Naive B cell (primary cell): ENCODE data around the gene FUS. TPM values are rescaled to one million over a fixed set of nuclear protein-coding genes. Genes with fewer than 3 reads are reported as not detected.
"Not testable (repeated sequence)": the region's sequence is repeated elsewhere in the genome, so short reads cannot be mapped to it uniquely, and the experiment has no call there.

Experiments used
- ATAC-seq, 2 donors: fragments of 150-1000 bp; cut with Tn5 transposase; 2 replicates each; pipeline ENCODE4 v1.10.0; 2021; ENCODE audit warnings: low read depth in 2 of 2, mild to moderate bottlenecking in 2 of 2, moderate library complexity in 2 of 2
- DNase-seq: peaks from one replicate; pipeline ENCODE4 v3.0.0; 2022
- H3K27ac Mint-ChIP-seq, 6 donors: one replicate each; pipeline ENCODE4 v1.8.0; 2020 to 2022; ENCODE audit warnings: mild to moderate bottlenecking in 6 of 6, mixed read lengths in 6 of 6, moderate library complexity in 5 of 6, inconsistent platforms in 2 of 6
- H3K27me3 Mint-ChIP-seq, 3 donors: one replicate each; pipeline ENCODE4 v1.8.0; 2021 to 2022; ENCODE audit warnings: mixed read lengths in 3 of 3, mild to moderate bottlenecking in 1 of 3
- H3K36me3 Mint-ChIP-seq, 2 donors: one replicate each; pipeline ENCODE4 v1.8.0; 2020 to 2022; ENCODE audit warnings: mixed read lengths in 2 of 2, inconsistent platforms in 1 of 2, mild to moderate bottlenecking in 1 of 2
- H3K4me1 Mint-ChIP-seq, 3 donors: one replicate each; pipeline ENCODE4 v1.8.0; 2020 to 2022; ENCODE audit warnings: mixed read lengths in 3 of 3, inconsistent platforms in 1 of 3, mild to moderate bottlenecking in 1 of 3, moderate library complexity in 1 of 3
- H3K4me3 Mint-ChIP-seq, 8 donors: one replicate each; pipeline ENCODE4 v1.8.0; 2020 to 2022; ENCODE audit warnings: mild to moderate bottlenecking in 8 of 8, mixed read lengths in 8 of 8, moderate library complexity in 8 of 8, inconsistent platforms in 2 of 8
- H3K9me3 Mint-ChIP-seq, 7 donors: one replicate each; pipeline ENCODE4 v1.8.0; 2020 to 2022; ENCODE audit warnings: mixed read lengths in 7 of 7, mild to moderate bottlenecking in 5 of 7, inconsistent platforms in 2 of 7, moderate library complexity in 1 of 7
- polyA plus RNA-seq, 6 donors: library from polyadenylated mRNA; unstranded; fragments of 300-500 nt; fragmentation: Illumina TruSeq; gene quantifications; one replicate each; pipeline ENCODE4 v1.2.3, GENCODE V29; 2021; ENCODE audit warnings: low read depth in 6 of 6

FUS gene
- polyA plus RNA-seq, 6 donors from 2014 or later = 79.0 to 177 (median 145) TPM

DNA sequence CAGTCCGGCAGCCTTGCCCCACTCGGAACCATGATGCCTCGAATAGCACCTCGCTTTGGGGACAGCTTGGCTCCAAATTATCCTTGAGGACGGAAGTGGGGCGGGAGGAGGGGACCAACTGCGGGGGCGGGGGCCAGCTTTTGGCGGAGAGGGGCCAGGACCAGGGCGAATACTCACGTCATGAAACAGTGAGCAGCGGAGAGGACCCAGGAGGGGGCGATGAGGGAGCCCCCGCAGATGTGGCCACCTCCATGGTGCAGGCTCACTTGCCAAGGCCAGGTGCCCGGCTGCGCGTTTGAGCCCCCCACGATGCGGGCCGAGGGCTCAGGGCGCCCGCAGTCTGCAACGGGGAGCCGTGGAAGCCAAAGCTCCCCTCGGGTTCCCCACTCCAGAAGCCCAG is 31.0 kb upstream of the FUS start:
- H3K4me3 Mint-ChIP-seq = no peak overlapping the region
- H3K27ac Mint-ChIP-seq = no peak overlapping the region
- peaks cover 13 to 30% (median 27%) of the 10 kb centered on the region in 3 donors for H3K27me3 Mint-ChIP-seq
- H3K36me3 Mint-ChIP-seq = no peaks in the 10 kb centered on the region
- H3K9me3 Mint-ChIP-seq = no peaks in the 10 kb centered on the region
- H3K4me1 Mint-ChIP-seq = peaks cover 0 to 4% (median 3%) of the 10 kb centered on the region in 3 donors
- no peak for ATAC-seq
- no peak for DNase-seq

DNA sequence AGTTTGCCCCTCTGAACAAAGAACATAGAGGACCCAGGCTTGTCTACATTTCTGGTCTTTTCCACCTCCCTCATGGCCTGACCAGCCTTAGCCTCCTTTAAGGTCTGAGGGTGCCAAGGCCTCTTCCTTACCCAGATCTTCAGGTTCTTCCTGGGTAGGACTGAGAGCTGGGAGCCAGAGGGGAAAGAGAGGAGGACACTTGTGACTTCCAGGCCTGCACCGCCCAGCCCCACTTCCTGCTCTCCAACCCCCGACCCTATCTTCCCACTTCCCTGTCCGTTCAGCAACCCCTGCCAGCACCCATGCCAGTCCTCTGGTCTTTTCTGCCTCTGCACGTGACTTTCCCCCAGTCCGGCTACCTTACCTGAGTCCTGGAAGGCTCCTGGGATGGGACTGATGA is 30.6 kb upstream of the FUS start:
- no peak for DNase-seq
- Mint-ChIP-seq H3K9me3 (no peaks in the 10 kb centered on the region), H3K36me3 (no peaks in the 10 kb centered on the region), H3K4me1 (no peaks in the 10 kb centered on the region), H3K27me3 (peaks cover 13 to 34% (median 27%) of the 10 kb centered on the region in 3 donors), H3K27ac (no peak overlapping the region), H3K4me3 (no peak overlapping the region)
- no peak for ATAC-seq

DNA sequence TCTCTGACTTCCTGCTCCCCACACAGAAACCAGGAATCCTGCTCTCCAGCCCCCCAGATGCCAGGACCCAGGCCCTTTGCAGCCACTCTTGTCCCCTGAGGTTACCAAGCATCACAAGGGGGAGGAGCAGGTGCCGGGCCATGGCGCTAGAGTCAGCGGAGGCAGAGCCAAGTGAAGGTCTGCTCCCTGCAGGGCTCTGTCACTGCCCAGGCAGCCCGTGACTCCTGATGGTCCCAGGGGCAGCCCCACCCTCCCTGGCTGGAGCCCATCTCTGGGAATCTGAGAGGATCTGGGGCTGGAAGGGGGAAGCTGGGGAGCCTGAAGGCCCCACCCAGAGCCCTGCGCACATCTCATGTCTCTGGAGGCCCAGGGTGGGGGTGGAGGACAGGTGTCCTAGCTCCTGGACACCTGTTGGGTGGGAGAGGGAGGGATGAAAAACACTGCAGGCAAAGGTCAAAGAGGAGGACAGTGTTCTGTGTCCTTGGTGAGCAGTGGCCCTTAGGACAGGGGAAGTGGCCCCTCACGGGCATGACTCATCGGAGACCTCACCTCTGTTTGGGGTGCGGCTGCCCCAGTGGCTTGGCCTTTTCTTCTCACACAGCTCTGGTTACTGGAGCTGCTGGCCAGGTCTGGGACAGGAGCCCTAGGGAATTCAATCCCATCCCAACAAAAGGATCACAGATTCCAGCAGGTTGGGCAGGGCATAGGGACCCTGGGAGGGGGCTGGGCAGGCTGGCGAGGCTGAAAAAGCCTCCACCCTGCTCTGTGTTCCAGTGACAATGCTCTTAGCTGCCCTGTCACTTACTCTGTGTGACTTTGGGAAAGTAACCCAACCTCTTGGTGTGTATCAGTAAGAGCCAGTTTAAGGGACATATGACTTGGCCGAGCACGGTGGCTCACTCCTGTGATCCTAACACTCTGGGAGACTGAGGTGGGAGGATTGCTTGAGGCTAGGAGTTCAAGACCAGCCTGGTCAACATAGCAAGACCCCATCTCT is 29.7 kb upstream of the FUS start, which contains the start of gene PRSS36:
TSS of gene PRSS36 (minus strand) at position 173 of the 997 bp plus-strand sequence. CDS start at position 142, 31 bp downstream.
- H3K27me3 Mint-ChIP-seq = peaks cover 13 to 35% (median 27%) of the 10 kb centered on the region in 3 donors
- peak within 1 kb of the TSS in 2 of 6 donors; percentile 27 to 67 for H3K27ac Mint-ChIP-seq
- no peak for DNase-seq
- H3K9me3 Mint-ChIP-seq = no peaks in the 10 kb centered on the region
- H3K36me3 Mint-ChIP-seq = no peaks in the 10 kb centered on the region
- no peak within 1 kb of the TSS for H3K4me3 Mint-ChIP-seq
- H3K4me1 Mint-ChIP-seq = no peaks in the 10 kb centered on the region
- ATAC-seq = no peak

DNA sequence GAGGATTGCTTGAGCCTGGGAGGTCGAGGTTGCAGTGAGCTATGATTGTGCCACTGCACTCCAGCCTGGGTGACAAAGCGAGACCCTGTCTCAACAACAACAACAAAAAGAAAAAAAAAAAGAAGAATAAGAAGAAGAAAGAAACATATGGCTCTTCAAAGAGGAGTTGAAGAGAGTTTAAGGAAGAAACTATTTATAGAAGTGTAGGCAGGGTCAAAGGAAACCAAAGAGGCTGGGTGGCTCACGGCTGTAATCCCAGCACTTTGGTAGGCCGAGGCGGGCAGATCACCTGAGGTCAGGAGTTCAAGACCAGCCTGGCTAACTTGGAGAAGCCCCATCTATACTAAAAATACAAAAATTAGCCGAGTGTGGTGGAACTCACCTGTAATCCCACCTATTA is 29.0 kb upstream of the FUS start:
- not testable (repeated sequence) for H3K4me3 Mint-ChIP-seq, ATAC-seq, H3K9me3 Mint-ChIP-seq, H3K36me3 Mint-ChIP-seq, DNase-seq, H3K4me1 Mint-ChIP-seq
- H3K27ac Mint-ChIP-seq = peak overlapping the region in 1 of 6 donors; percentile 67
- H3K27me3 Mint-ChIP-seq = peaks cover 13 to 32% (median 27%) of the 10 kb centered on the region in 3 donors

DNA sequence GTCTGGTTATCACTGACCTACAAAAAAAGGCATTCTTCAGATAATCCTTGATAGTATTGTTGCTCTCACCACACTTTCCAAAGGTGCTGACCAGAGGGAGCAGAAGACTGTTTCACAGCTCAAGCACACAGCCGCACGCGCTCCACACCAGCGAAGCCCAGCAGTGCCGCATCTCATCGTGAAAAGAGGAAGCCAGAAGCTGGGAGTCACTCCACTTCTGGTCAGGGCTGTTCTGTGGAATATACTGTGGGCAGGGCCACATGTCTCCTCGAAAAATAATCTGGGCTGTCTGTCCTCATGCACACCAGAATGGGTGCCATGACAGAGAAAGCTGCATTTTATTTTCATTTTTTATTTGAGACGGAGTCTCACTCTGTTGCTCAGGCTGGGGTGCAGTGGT is 22.8 kb upstream of the FUS start:
- H3K27ac Mint-ChIP-seq = no peak overlapping the region

DNA sequence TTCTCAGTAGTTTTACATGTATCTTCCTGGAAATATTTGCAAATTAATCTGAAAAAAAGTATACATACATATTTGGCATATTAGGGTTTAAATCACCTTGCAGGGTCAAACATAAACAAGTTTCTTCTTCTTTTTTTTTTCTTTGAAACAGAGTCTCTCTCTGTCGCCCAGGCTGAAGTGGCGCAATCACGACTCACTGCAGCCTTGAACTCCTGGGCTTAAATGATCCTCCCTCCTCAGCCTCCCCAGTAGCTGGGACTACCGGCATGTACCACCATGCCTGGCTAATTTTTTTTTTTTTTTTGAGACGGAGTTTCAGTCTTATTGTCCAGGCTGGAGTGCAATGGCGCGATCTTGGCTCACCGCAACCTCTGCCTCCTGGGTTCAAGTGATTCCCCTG is 12.6 kb upstream of the FUS start:
- DNase-seq (no peak), ATAC-seq (no peak)
- no peaks in the 10 kb centered on the region for H3K4me1 Mint-ChIP-seq
- H3K27me3 Mint-ChIP-seq = no peaks in the 10 kb centered on the region
- peak overlapping the region in 1 of 6 donors; percentile 10 for H3K27ac Mint-ChIP-seq
- no peak overlapping the region for H3K4me3 Mint-ChIP-seq
- no peaks in the 10 kb centered on the region for H3K9me3 Mint-ChIP-seq
- no peaks in the 10 kb centered on the region for H3K36me3 Mint-ChIP-seq

More for the DNA sequence above, 22.8 kb upstream of the FUS start:
- Mint-ChIP-seq H3K9me3 (no peaks in the 10 kb centered on the region), H3K4me3 (peak overlapping the region in 3 of 8 donors; percentile 35 to 54 (median 36)), H3K27me3 (peaks cover 6 to 14% (median 8%) of the 10 kb centered on the region in 3 donors), H3K4me1 (peaks cover 4 to 13% (median 6%) of the 10 kb centered on the region in 3 donors), H3K36me3 (no peaks in the 10 kb centered on the region)
- DNase-seq = no peak
- ATAC-seq = peak; percentile 49 to 57

DNA sequence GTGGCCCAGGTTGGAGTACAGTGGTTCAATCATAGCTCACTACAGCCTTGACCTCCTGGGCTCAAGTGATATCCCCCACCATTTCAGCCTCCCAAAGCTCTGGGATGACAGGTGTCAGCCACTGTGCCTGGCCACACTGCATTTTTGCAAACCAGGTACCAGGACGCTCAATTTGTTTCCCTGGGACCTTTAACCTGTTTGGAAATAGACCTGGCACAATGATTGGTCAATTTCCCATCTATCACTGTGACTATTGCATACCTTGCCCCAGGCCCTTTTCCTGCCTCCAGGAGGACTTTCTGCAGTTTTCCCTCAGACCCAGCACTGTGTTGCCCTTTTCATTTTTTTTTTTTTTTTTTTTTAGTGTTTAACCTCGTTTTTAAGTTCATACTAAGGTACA is 11.1 kb upstream of the FUS start:
- ATAC-seq (no peak), DNase-seq (no peak)
- Mint-ChIP-seq H3K36me3 (no peaks in the 10 kb centered on the region), H3K9me3 (no peaks in the 10 kb centered on the region), H3K4me3 (no peak overlapping the region), H3K27ac (peak overlapping the region in 1 of 6 donors; percentile 58), H3K4me1 (no peaks in the 10 kb centered on the region), H3K27me3 (no peaks in the 10 kb centered on the region)

DNA sequence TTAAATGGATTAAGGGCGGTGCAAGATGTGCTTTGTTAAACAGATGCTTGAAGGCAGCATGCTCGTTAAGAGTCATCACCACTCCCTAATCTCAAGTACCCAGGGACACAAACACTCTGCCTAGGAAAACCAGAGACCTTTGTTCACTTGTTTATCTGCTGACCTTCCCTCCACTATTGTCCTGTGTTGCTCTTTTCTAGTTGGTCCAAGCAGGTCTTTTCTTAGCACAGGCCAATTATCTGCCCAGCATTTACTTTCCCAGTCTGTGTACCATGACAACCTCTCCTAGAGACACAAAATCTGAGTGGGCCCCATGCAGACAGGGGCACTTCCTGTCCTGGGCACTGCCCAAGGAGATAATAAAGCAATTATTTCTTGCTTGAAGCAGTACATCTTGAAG is 9.9 kb upstream of the FUS start:
- not testable (repeated sequence) for H3K27ac Mint-ChIP-seq, ATAC-seq, H3K9me3 Mint-ChIP-seq, H3K4me3 Mint-ChIP-seq, H3K4me1 Mint-ChIP-seq, DNase-seq, H3K36me3 Mint-ChIP-seq, H3K27me3 Mint-ChIP-seq

DNA sequence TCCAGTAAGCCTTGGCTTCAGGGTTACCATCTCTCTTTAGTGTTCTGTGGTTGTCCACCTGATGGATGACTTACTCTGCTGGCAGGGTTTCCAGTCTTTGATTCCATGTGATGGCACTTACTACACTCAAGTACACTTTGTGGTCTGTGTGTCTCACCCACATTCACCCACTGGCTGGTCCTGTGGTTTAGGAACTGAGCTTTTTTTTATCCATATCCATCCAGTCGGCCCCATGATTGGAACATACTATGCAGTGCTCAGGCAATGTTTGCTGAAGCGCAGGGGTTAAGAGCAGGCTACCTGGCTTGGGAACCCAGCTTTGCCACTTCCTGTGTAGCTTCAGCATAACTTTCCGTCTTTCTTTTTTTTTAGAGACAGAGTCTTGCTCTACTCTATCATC is 2.8 kb upstream of the FUS start:
- Mint-ChIP-seq H3K27ac (peak overlapping the region in 3 of 6 donors; percentile 24 to 72 (median 44)), H3K4me1 (peaks cover 27 to 40% (median 35%) of the 10 kb centered on the region in 3 donors), H3K27me3 (no peaks in the 10 kb centered on the region), H3K9me3 (peaks cover 0 to 1% (median 0%) of the 10 kb centered on the region in 7 donors), H3K36me3 (peaks cover 0 to 6% of the 10 kb centered on the region in 2 donors), H3K4me3 (peak overlapping the region in 7 of 8 donors; percentile 49 to 87 (median 63))
- DNase-seq (no peak), ATAC-seq (no peak)

DNA sequence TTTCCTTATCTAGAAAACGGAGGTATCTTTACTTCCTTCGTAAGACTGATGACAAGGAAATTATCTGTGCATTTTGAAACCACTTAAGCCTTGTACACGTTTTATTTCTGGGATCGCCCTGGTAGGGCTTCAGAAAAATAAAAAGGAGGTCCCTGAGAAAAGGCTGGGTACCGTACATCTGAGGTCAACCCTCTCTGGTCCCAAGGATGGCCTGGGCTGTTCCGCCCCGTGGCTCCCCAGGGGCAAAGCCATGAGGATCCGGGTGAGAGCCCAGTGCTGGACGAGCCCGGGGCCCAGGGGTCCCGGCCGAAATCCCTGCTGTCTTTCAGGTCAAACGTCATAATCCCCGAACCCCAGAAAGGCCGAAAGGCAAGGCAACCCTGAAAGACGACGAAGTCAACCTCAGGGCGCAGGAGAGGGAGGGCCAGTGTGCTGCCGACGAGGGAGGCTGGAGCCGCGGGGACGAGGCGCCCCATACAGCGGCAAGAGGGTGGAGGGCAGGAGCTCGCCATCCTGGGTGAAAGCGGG is 656 bp upstream of the FUS start:
- DNase-seq = peak; percentile 25
- ATAC-seq = no peak
- Mint-ChIP-seq H3K36me3 (peaks cover 6 to 12% of the 10 kb centered on the region in 2 donors), H3K27ac (peak overlapping the region; percentile 98 to 100 (median 99)), H3K27me3 (no peaks in the 10 kb centered on the region), H3K4me3 (peak overlapping the region; percentile 97 to 99 (median 98)), H3K4me1 (peaks cover 45 to 59% (median 54%) of the 10 kb centered on the region in 3 donors), H3K9me3 (peaks cover 0 to 1% (median 0%) of the 10 kb centered on the region in 7 donors)

DNA sequence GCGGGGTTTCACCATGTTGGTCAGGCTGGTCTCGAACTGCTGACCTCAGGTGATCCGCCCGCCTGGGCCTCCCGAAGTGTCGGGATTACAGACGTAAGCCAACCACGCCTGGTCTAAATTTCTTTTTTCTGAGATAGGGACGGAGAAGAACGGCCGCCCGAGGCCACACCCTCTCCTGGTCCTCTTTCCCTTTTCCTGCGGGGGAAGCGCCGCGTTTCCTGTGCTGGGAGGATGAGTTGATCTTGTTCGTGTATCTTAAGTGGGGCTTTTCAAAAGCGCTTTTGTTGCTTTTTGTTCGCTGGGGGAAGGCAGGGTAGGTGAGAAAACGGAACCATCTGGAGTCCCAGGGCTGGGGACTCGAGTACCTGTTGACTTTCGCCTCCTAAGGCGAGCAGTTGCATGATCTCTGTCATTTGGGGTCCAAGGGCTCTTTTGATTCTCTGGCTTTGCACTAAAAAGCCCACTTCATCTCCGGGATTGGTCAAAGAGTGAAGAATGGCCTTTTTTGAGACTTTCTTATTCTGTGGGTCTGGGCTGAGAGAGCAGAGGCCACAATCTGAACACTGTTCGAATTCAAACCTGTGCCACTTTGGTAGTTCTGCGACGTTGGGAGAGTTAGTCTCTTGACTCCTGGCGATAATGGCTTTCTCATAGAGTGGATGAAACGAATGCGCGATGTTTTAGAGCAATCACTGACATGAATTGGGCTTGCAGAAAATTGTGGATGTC is 1.3 kb downstream of the FUS start:
- DNase-seq = peak; percentile 41
- H3K4me1 Mint-ChIP-seq = peaks cover 58 to 65% (median 59%) of the 10 kb centered on the region in 3 donors
- H3K36me3 Mint-ChIP-seq = peaks cover 18 to 27% of the 10 kb centered on the region in 2 donors
- H3K27me3 Mint-ChIP-seq = no peaks in the 10 kb centered on the region
- H3K9me3 Mint-ChIP-seq = peaks cover 0 to 1% (median 0%) of the 10 kb centered on the region in 7 donors
- peak in 1 of 2 donors; percentile 7 for ATAC-seq
- H3K4me3 Mint-ChIP-seq = peak overlapping the region; percentile 97 to 99 (median 98)
- H3K27ac Mint-ChIP-seq = peak overlapping the region; percentile 92 to 100 (median 98)

DNA sequence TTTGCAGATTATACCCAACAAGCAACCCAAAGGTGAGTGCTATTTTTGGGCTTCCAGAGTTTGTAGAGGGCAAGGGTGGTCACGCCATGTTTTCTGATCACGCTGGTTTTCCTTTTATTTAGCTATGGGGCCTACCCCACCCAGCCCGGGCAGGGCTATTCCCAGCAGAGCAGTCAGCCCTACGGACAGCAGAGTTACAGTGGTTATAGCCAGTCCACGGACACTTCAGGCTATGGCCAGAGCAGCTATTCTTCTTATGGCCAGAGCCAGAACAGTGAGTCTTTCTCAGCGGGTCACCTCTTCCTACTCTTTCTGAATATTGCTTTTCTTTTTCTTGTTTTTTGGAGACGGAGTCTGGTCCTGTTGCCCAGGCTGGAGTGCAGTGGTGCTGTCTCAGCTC is 2.5 kb downstream of the FUS start:
- Mint-ChIP-seq H3K4me1 (peaks cover 59 to 60% (median 59%) of the 10 kb centered on the region in 3 donors), H3K27me3 (no peaks in the 10 kb centered on the region), H3K9me3 (peaks cover 0 to 1% (median 0%) of the 10 kb centered on the region in 7 donors), H3K4me3 (peak overlapping the region; percentile 70 to 99 (median 98)), H3K27ac (peak overlapping the region in 2 of 6 donors; percentile 73 to 99), H3K36me3 (peaks cover 29 to 37% of the 10 kb centered on the region in 2 donors)
- DNase-seq (no peak), ATAC-seq (no peak)
